HFF-Myc (cell line): ENCODE results near the gene FBXW12.

Experiments
- DNase-seq: peaks from one replicate; pipeline ENCODE4 v3.0.0-alpha.2; 2011; ENCODE audit warnings: low read depth; ENCODE audit errors: extremely low read depth
- H3K4me3 ChIP-seq: replicated peaks from 2 replicates; pipeline ENCODE4 v1.5.1; 2011; ENCODE audit warnings: low read depth, mild to moderate bottlenecking, control low read depth, low read length
- CTCF ChIP-seq: IDR thresholded peaks from 2 replicates; pipeline ENCODE4 v1.5.1; 2012; ENCODE audit warnings: mild to moderate bottlenecking, low read depth, low read length, control low read depth; ENCODE audit errors: missing control alignments

FBXW12 gene

DNA sequence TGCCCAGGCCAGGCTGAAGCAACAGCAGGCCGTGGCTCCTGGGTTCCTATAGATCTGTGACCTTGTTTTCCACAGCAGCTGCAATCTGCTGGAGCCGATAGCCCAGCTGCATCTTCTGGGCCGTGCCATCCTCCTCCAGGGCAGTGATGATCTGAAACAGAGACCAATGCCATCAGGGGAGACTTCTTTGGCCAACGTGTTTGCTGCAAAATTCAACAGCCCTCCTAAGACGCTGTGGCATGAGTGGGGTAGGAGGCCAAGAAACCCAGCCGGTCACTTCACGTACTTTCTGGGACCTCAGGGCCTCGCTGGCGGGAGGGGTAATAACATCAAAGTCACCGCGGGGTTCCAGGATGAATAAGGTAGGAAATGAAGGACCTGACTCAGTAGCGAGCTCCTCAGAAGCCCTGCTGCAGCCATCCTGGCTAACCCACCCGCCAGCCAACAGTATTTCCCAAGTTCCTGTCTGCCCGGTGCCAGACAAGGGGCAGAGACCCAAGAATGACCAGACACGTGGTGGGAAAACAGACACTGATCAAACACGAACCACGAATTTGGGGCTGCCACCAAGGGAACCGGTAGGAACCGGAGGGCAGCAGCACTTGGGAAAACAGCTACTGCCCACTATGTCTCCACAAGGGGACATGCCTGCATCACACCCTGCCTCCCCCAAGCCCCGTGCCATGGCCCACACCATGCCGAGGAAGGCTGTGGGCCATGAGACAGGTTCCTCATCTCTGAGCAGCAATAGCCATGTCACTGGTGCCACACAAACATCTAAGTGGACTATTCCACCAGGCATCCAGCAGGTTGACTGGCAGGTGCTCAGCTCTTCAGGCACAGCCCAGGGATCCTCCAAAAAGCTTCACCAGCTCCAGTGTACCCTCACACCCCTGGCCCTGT is 32.7 kb downstream of the FBXW12 start:
- no peak for TF ChIP-seq CTCF
- no peak overlapping the region for H3K4me3 ChIP-seq
- DNase-seq: no peak

DNA sequence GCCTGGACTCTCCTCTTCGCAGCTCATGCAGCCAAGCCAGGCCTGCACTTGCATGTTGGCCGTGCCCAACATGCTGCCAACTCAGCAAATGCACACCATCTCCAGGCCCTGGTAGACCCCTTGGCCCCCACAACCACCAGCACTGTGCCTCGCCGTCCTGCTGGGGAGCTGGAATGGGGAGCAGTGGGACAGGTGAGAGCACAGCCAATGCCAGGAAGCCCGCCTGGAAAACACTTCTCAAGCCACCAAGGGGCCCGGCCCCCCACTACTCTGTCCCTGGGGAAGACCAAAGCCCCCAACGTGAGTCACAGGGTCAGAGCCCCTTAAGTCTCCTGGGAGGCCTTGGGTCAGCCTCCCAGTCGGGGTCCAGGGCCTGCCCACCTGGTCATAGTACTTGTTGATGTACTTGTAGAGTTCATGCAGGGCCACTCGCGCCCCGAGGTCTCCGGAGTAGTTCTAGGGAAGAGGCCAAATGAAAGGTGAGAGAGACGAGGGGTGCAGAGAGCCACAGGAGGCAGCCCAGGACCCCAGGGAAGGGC is 33.4 kb downstream of the FBXW12 start:
- DNase-seq: no peak
- TF ChIP-seq CTCF: no peak
- no peak overlapping the region for H3K4me3 ChIP-seq

DNA sequence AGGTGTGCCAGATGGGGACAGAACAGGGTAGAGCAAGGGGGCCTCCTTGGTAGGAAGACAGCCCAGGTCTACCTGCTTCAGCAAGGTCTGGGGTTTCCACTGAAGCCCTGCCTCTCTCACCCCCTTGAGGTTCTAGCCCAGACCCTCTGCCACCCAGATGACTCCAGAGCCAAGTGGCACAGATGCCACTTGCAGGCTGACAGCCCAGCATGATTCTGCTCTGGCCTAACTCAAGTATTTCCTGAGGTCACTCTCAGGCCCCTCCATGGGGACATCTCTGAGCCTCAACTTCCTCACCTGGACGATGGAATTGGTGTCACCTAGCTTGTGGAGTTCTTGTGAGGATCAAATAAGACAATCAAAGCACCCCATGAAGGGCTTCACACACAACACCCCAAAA is 34.0 kb downstream of the FBXW12 start:
- no peak for TF ChIP-seq CTCF
- H3K4me3 ChIP-seq: no peak overlapping the region
- DNase-seq: no peak

DNA sequence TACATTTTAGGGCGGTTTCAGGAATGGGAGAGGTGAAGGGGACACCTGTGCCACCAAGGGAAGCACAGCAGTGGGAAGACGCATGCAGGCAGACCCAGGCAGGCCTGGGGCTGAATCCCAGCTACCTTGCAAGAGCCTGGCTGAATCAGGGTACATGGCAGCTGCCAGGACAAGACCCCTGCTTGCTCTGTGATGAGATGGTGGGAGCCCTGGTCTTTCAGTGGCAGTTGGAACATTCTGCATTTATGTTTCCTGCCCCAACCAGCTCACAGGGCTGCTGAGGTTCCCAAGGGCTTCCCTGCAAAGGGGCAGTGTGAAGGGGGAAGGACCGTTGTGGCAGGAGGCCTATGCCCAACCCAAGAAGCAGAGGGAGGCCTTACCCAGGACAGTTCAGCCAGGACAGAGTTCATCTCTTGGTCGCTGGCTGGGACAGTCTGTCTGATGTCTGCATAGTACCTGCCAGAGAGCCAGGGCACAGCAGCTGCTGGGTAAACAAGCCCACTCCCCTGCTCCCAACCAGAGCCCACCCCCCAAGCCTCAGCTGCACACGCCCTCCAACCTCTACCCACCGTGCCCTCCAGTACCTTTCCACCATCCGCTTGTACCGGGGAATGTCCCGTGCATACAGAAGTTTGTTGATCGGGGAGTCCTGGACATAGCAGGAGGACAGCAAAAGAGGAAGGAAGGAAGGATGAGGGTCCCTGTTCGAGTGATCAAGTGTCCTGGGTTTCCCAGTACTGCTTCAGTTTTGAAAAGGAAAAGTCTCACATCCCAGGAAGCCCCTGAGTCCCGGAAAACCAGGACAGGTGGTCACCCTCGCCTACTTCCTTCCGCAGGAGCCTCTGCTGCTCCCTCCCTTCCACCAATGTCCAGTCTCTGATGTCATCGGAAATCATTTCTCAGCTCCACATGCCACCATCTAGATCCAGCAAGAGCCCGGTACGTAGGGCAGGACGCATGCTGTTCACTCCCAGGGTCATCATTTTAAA is 34.7 kb downstream of the FBXW12 start:
- no peak for DNase-seq
- TF ChIP-seq CTCF: no peak
- no peak overlapping the region for H3K4me3 ChIP-seq

GRCh38 chr3:48407542-48408099 is 35.6 kb downstream of the FBXW12 start:
- no peak for TF ChIP-seq CTCF
- H3K4me3 ChIP-seq: no peak overlapping the region
- DNase-seq: no peak

- DNase-seq: no peak
Observed at GRCh38 chr3:48408823-48409281, 36.8 kb downstream of the FBXW12 start.

More at GRCh38 chr3:48408823-48409281, 36.8 kb downstream of the FBXW12 start:
- no peak for TF ChIP-seq CTCF
- no peak overlapping the region for H3K4me3 ChIP-seq
